HL-60/S4 treated with retinoic acid at 250 ng/mL for 4 days and 3 days (cell line): ENCODE results near the gene PKHD1.

Source experiments
- in situ Hi-C: fragments of 300-500 bp; cut with MboI; formaldehyde crosslinking; loops from 2 replicates; pipeline ENCODE4 v1.7.0; 2022; ENCODE audit warnings: low sequenced_read_pairs

PKHD1 gene

GRCh38 chr6:51584163-51584562 is 503.2 kb downstream of the PKHD1 start:
- in situ Hi-C loops = no loop called here

GRCh38 chr6:51578994-51579393 is 508.4 kb downstream of the PKHD1 start:
- in situ Hi-C loops = no loop called here

- in situ Hi-C loops = no loop called here
These were observed 509.1 kb downstream of the PKHD1 start for GRCh38 chr6:51578362-51578761.

- in situ Hi-C loops = no loop called here
These were observed 513.4 kb downstream of the PKHD1 start for GRCh38 chr6:51574040-51574439.

GRCh38 chr6:51571168-51571567 is 516.2 kb downstream of the PKHD1 start:
- in situ Hi-C loops = no loop called here

GRCh38 chr6:51570168-51570921 is 517.1 kb downstream of the PKHD1 start:
- in situ Hi-C loops = no loop called here

GRCh38 chr6:51569594-51569993 is 517.8 kb downstream of the PKHD1 start:
- in situ Hi-C loops = no loop called here

- in situ Hi-C loops = no loop called here
These were observed 518.6 kb downstream of the PKHD1 start for GRCh38 chr6:51568771-51569170.

GRCh38 chr6:51565472-51565871 is 521.9 kb downstream of the PKHD1 start:
- in situ Hi-C loops = no loop called here
